Measurements from ENCODE around the gene PHLDB1. TPM values are rescaled to one million over a fixed set of nuclear protein-coding genes. Genes with fewer than 3 reads are reported as not detected.

The PHLDB1 gene
- polyA plus RNA-seq, 3 donors: 0.17 TPM; not detected in 2

- Mint-ChIP-seq H3K36me3 (no peaks in the 10 kb centered on the region), H3K27me3 (ENCODE audit: low read depth in 3 of 3) (peaks cover 12 to 35% (median 17%) of the 10 kb centered on the region in 3 donors), H3K27ac (peak overlapping the region; percentile 60 to 91 (median 85)), H3K9me3 (peaks cover 0 to 8% (median 2%) of the 10 kb centered on the region in 7 donors), H3K4me3 (peak overlapping the region; percentile 81 to 89), H3K4me1 (peaks cover 29% of the 10 kb centered on the region)
- intact Hi-C loops (cut with micrococcal nuclease): loop anchor here (5.0 to 10.0 kb wide), 2 partner anchors 245 to 267 kb away; partner anchors contain the start of gene UPK2 (in 1 of the 2)
- H3K27me3 ChIP-seq (ENCODE audit: control insufficient read depth in 2 of 2, insufficient read depth in 2 of 2, low read length in 2 of 2): no peaks in the 10 kb centered on the region
- no peaks in the 10 kb centered on the region for H4K20me1 ChIP-seq (ENCODE audit: insufficient read depth, low read length)
- H3K4me2 ChIP-seq (replicated peaks; ENCODE audit: extremely low read depth, low read length, poor library complexity, severe bottlenecking): peak overlapping the region; percentile 90
- WGBS (ENCODE audit: insufficient coverage): 8% methylated on average over 21 of the region's 30 CpGs
- H2AFZ ChIP-seq (ENCODE audit: insufficient read depth, low read depth, low read length, poor library complexity, severe bottlenecking): peak overlapping the region; percentile 89
- peak overlapping the region; percentile 19 to 78 (median 42) for H3K4me3 ChIP-seq (replicated peaks in 1 of 3; ENCODE audit: low read depth in 2 of 3, low read length in 3 of 3)
- H3K27ac ChIP-seq (ENCODE audit: low read depth in 1 of 2, low read length in 2 of 2): peak overlapping the region; percentile 34 to 67
- H3K4me1 ChIP-seq (ENCODE audit: control insufficient read depth in 1 of 2, insufficient read depth in 2 of 2, low read length in 2 of 2): peaks cover 27 to 36% of the 10 kb centered on the region in 2 donors
- peak overlapping the region; percentile 63 for H3K9ac ChIP-seq (ENCODE audit: insufficient read depth, low read length, poor library complexity, severe bottlenecking)
- no peaks in the 10 kb centered on the region for H3K9me3 ChIP-seq (replicated peaks in 1 of 2; ENCODE audit: control insufficient read depth in 1 of 2, insufficient read depth in 1 of 2, low read length in 2 of 2)
- no peaks in the 10 kb centered on the region for H3K36me3 ChIP-seq (replicated peaks in 1 of 2; ENCODE audit: control insufficient read depth in 1 of 2, insufficient read depth in 2 of 2, low read length in 2 of 2)
- TF ChIP-seq, protein P1, sequence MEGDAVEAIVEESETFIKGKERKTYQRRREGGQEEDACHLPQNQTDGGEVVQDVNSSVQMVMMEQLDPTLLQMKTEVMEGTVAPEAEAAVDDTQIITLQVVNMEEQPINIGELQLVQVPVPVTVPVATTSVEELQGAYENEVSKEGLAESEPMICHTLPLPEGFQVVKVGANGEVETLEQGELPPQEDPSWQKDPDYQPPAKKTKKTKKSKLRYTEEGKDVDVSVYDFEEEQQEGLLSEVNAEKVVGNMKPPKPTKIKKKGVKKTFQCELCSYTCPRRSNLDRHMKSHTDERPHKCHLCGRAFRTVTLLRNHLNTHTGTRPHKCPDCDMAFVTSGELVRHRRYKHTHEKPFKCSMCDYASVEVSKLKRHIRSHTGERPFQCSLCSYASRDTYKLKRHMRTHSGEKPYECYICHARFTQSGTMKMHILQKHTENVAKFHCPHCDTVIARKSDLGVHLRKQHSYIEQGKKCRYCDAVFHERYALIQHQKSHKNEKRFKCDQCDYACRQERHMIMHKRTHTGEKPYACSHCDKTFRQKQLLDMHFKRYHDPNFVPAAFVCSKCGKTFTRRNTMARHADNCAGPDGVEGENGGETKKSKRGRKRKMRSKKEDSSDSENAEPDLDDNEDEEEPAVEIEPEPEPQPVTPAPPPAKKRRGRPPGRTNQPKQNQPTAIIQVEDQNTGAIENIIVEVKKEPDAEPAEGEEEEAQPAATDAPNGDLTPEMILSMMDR (IDR thresholded peaks at IDR 0.05): peak; percentile 97
- no peaks in the 10 kb centered on the region for H3K79me2 ChIP-seq (ENCODE audit: insufficient read depth, low read length)
- DNase-seq: peak; percentile 84 to 85 (median 84)
These were observed 82.6 kb downstream of the PHLDB1 start for GRCh38 chr11:118689852-118690552.

DNA sequence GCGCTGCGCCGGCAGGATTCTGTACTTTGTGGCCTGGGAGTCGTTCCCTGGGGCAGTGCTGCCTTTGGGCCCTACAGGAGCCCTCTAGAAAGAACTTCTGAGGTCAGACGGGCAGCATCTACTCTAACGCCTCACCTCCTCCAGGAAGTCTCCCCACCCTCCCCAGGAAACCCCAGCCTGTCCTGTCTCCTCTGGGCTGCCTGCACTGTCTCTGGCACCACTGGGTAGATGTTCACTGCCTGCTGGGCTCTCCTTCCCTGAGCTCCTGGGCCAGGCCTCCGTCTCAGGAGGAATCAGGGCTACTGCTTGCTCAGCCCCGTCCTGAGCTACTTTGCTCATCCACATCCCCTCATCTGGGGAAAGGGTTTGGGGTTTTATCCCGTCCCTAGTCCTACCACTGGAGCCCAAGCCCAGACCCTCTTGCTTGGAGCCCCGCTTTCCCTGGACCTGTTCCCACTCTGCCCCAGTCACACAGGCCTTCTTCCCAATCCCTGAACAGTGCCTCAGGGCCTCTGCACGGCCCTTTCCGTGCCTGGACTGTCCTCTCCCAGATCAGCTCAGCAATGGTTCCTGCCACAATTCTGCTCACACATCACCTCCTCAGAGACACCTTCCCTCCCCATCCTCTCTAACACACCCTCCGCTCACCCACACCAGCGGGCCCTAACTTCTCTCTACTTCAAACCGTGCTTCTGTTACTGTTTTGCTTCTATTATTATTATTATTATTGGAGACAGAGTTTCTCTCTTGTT is 83.3 kb downstream of the PHLDB1 start:
- Mint-ChIP-seq H3K4me1 (peaks cover 26% of the 10 kb centered on the region), H3K36me3 (no peaks in the 10 kb centered on the region), H3K27me3 (ENCODE audit: low read depth in 3 of 3) (peaks cover 16 to 33% (median 17%) of the 10 kb centered on the region in 3 donors), H3K9me3 (peaks cover 0 to 8% (median 2%) of the 10 kb centered on the region in 7 donors), H3K4me3 (no peak overlapping the region), H3K27ac (no peak overlapping the region)
- Histone ChIP-seq H3K4me3 (replicated peaks in 1 of 3; ENCODE audit: low read depth in 2 of 3, low read length in 3 of 3) (peak overlapping the region in 1 of 3 experiments; percentile 78), H3K36me3 (replicated peaks in 1 of 2; ENCODE audit: control insufficient read depth in 1 of 2, insufficient read depth in 2 of 2, low read length in 2 of 2) (no peaks in the 10 kb centered on the region), H3K9me3 (replicated peaks in 1 of 2; ENCODE audit: control insufficient read depth in 1 of 2, insufficient read depth in 1 of 2, low read length in 2 of 2) (no peaks in the 10 kb centered on the region), H3K27ac (ENCODE audit: low read depth in 1 of 2, low read length in 2 of 2) (no peak overlapping the region), H3K79me2 (ENCODE audit: insufficient read depth, low read length) (no peaks in the 10 kb centered on the region), H3K4me1 (ENCODE audit: control insufficient read depth in 1 of 2, insufficient read depth in 2 of 2, low read length in 2 of 2) (peaks cover 27 to 36% of the 10 kb centered on the region in 2 donors), H3K9ac (ENCODE audit: insufficient read depth, low read length, poor library complexity, severe bottlenecking) (no peak overlapping the region), H4K20me1 (ENCODE audit: insufficient read depth, low read length) (no peaks in the 10 kb centered on the region), H3K27me3 (ENCODE audit: control insufficient read depth in 2 of 2, insufficient read depth in 2 of 2, low read length in 2 of 2) (no peaks in the 10 kb centered on the region), H3K4me2 (replicated peaks; ENCODE audit: extremely low read depth, low read length, poor library complexity, severe bottlenecking) (peak overlapping the region; percentile 90), H2AFZ (ENCODE audit: insufficient read depth, low read depth, low read length, poor library complexity, severe bottlenecking) (peak overlapping the region; percentile 89)
- DNase-seq: no peak
- 89% methylated on average over 10 of the region's 15 CpGs for WGBS (ENCODE audit: insufficient coverage)
- intact Hi-C loops (cut with micrococcal nuclease): no loop called here
- TF ChIP-seq, protein P1 (IDR thresholded peaks at IDR 0.05): no peak

Data from CD14-positive monocyte (primary cell).